CD4-positive, alpha-beta T cell treated with Interleukin-4 for 4 hours (primary cell): ENCODE results near the gene HHIPL1.
A peak's percentile ranks its signal among the peaks of the same experiment; 100 is the strongest.

Experiments
- DNase-seq: peaks from one replicate; pipeline ENCODE4 v3.0.0-alpha.2; 2020

HHIPL1 gene

GRCh38 chr14:99678198-99678597 is 33.3 kb downstream of the HHIPL1 start:
- no peak for DNase-seq

GRCh38 chr14:99679111-99679510 is 34.2 kb downstream of the HHIPL1 start:
- DNase-seq: no peak

GRCh38 chr14:99679543-99679942 is 34.6 kb downstream of the HHIPL1 start:
- DNase-seq: no peak

- no peak for DNase-seq
Measured at GRCh38 chr14:99679996-99680395, 35.1 kb downstream of the HHIPL1 start.

- no peak for DNase-seq
Measured at GRCh38 chr14:99681101-99681831, 36.3 kb downstream of the HHIPL1 start.

GRCh38 chr14:99681832-99682148 is 36.9 kb downstream of the HHIPL1 start:
- DNase-seq: no peak

GRCh38 chr14:99682809-99683618 is 38.1 kb downstream of the HHIPL1 start:
- peak; percentile 67 for DNase-seq

GRCh38 chr14:99683619-99684409 is 38.9 kb downstream of the HHIPL1 start, which contains the start of gene CYP46A1:
CYP46A1 (plus strand) TSS chr14:99684298; CDS start chr14:99684418, 120 bp downstream.
- peak; percentile 99 for DNase-seq

- DNase-seq: no peak
Measured at GRCh38 chr14:99684410-99684934, 39.5 kb downstream of the HHIPL1 start.

GRCh38 chr14:99685151-99685591 is 40.2 kb downstream of the HHIPL1 start:
- no peak for DNase-seq

- DNase-seq: no peak
Measured at GRCh38 chr14:99685596-99685995, 40.7 kb downstream of the HHIPL1 start.

GRCh38 chr14:99686557-99687283 is 41.8 kb downstream of the HHIPL1 start:
- no peak for DNase-seq

GRCh38 chr14:99687284-99688209 is 42.6 kb downstream of the HHIPL1 start:
- DNase-seq: peak; percentile 24

GRCh38 chr14:99688210-99688581 is 43.3 kb downstream of the HHIPL1 start:
- DNase-seq: no peak

GRCh38 chr14:99688629-99689028 is 43.7 kb downstream of the HHIPL1 start:
- no peak for DNase-seq

GRCh38 chr14:99689266-99690236 is 44.6 kb downstream of the HHIPL1 start:
- DNase-seq: no peak

- no peak for DNase-seq
Measured at GRCh38 chr14:99690636-99691035, 45.7 kb downstream of the HHIPL1 start.

- no peak for DNase-seq
Measured at GRCh38 chr14:99691111-99691885, 46.4 kb downstream of the HHIPL1 start.

- DNase-seq: no peak
Measured at GRCh38 chr14:99693918-99694317, 49.0 kb downstream of the HHIPL1 start.
